Stimulated activated memory B cell treated with anti-CD40 and anti-IgM and Interleukin-4, amounts not matched to agents 10 μg/mL and 1 μg/mL and 100 μg/mL, for 72 hours (primary cell): ENCODE results near the gene RAET1E.
"Not testable (repeated sequence)": the region's sequence is repeated elsewhere in the genome, so short reads cannot be mapped to it uniquely, and the experiment has no call there.

ENCODE experiments used
- ATAC-seq: fragments of 150-1000 bp; cut with Tn5 transposase; 2 replicates; pipeline ENCODE4 v1.10.0; 2021
- H3K27ac Mint-ChIP-seq: one replicate; pipeline ENCODE4 v1.8.0; 2022; ENCODE audit warnings: mild to moderate bottlenecking, mixed read lengths
- H3K27me3 Mint-ChIP-seq: one replicate; pipeline ENCODE4 v1.8.0; 2022; ENCODE audit warnings: mixed read lengths
- H3K36me3 Mint-ChIP-seq: one replicate; pipeline ENCODE4 v1.8.0; 2022; ENCODE audit warnings: mixed read lengths
- H3K4me1 Mint-ChIP-seq: one replicate; pipeline ENCODE4 v1.8.0; 2022; ENCODE audit warnings: mixed read lengths
- H3K4me3 Mint-ChIP-seq: one replicate; pipeline ENCODE4 v1.8.0; 2022; ENCODE audit warnings: mild to moderate bottlenecking, moderate library complexity, mixed read lengths
- H3K9me3 Mint-ChIP-seq: one replicate; pipeline ENCODE4 v1.8.0; 2022; ENCODE audit warnings: mixed read lengths

RAET1E gene

DNA sequence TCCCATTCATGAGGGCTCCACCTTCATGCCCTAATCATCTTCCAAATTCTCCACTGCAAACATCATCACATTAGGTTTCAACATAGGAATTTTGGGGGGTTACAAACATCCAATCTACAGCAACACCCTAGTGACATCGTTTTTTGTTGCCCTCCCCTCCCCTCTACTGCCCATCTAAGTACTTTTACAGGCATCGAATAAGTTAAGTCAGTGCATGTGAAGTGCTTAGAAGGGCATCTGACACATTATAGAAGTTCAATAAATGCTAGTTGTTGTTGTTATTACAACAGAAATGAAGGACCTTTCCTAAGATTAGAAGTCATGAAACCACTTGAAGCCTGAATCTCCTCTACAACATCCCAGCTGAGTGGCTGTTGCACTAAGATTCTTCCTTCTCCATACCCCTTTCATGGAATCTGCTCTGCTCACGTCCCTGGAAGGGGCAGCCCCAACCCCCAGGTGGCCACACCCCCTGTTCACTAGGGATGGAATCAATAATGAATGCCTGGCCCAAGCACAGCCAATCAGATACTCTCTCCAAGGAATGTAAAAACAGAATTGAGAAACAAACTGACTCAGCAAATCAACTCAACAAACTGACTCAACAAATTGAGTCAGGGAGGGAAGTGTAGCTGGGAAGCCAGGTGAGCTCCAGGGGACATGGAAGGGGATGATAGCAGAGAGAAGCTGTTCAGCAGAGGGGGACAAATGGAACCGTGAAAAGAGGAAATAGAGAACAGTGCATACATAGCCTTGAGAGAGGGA lies 29.9 kb downstream of the RAET1E start:
- Mint-ChIP-seq H3K4me3 (no peak overlapping the region), H3K27me3 (no peaks in the 10 kb centered on the region), H3K4me1 (peaks cover 9% of the 10 kb centered on the region), H3K36me3 (no peaks in the 10 kb centered on the region), H3K9me3 (no peaks in the 10 kb centered on the region), H3K27ac (no peak overlapping the region)
- no peak for ATAC-seq

DNA sequence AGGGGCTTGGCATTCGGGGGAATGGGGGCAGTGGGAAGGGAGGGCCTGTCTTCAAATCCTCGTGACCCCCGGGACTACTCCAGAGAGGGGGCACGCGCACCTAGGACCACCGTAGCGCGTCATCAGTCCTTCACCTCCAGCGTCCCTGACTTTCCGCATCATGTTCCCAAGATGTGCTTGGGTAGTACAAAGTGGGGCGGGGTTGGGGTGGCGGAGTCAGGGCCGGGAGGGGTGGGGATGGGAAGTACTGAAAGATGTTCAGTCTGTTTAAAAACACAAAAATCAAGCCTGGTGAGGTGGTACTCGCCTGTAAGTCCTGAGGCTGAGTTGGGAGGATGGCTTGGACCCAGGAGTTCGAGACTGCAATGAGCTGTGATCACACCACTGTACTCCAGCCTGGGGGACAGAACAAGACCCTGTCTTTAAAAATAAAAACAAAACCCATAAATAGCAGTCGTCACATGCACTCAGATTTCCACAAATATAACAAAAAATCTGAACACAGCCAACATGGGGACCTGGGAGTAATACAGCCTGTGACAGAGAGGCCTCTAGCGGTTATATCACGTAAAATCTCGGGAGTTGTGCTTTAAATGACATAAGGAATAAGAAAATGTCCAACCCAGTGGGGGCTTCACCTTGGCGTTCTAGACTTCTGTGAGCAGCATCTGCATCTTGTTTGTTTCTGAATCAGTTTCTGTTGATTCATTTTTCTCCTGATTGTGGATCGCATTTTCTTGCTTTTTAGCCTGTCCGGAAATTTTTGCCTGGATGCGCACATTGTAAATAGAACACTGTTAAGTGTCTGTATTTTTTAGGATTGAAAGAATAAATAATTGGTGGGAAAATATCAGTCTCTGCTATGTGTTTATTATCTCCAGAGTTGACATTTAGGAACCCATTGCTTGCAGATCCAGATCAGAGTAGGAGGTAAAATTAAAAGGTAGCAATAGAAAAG lies 33.1 kb downstream of the RAET1E start:
- Mint-ChIP-seq H3K27ac (no peak overlapping the region), H3K36me3 (no peaks in the 10 kb centered on the region), H3K4me1 (peaks cover 13% of the 10 kb centered on the region), H3K9me3 (no peaks in the 10 kb centered on the region), H3K4me3 (peak overlapping the region; percentile 74), H3K27me3 (peaks cover 19% of the 10 kb centered on the region)
- peak; percentile 25 for ATAC-seq

DNA sequence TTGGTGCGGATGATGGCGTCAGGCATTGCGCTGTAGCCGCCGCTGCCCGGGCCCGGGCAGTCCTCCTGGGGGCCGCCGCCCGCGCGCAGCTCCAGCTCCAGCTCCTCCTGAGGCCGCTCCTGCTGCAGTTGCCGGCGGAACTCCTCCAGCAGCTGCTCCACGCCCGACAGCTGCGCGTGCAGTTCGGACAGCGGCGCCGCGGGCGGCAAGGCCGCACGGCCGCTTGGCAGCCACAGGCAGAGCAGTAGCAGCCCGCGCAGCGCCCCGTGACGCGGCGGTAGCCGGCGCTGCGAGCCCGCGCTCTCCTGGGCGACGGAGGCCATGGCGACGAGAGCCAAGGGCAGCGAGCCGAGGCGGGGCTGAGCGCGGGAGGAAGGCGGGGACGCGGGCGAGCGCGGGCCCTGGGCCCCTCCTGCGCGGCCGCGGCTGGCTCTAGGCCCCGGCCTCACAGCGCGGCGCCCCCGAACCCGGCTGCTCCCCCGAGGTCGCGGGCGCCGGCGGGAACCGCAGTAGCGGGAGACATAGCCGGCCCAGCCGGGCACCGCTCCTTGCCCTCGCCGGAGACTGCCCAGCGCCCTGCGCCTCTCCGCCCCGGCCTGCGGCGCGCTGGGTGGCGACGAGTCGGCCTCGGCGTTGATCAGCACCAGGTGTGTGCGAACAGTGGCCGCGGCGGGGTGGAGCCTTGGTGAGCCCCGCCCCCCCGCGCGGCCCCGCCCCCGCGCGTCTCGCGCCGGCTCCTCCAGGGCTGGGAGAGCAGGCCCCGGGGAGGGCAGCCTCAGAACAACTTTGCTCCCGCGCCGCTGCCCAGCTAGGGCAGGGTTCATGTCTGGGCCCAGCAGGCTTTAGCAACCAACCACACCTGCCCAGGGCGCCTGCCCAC lies 34.0 kb downstream of the RAET1E start, which contains the start of gene LRP11:
Gene LRP11, minus strand, starts transcription at position 662 of the 880 bp plus-strand sequence. Its CDS starts 339 bp downstream, at position 323.
- H3K4me1 Mint-ChIP-seq, result peaks cover 13% of the 10 kb centered on the region
- no peaks in the 10 kb centered on the region for H3K36me3 Mint-ChIP-seq
- ATAC-seq, result peak; percentile 94
- no peaks in the 10 kb centered on the region for H3K9me3 Mint-ChIP-seq
- peak within 1 kb of the TSS; percentile 74 for H3K4me3 Mint-ChIP-seq
- H3K27ac Mint-ChIP-seq, result no peak within 1 kb of the TSS
- peaks cover 19% of the 10 kb centered on the region for H3K27me3 Mint-ChIP-seq

DNA sequence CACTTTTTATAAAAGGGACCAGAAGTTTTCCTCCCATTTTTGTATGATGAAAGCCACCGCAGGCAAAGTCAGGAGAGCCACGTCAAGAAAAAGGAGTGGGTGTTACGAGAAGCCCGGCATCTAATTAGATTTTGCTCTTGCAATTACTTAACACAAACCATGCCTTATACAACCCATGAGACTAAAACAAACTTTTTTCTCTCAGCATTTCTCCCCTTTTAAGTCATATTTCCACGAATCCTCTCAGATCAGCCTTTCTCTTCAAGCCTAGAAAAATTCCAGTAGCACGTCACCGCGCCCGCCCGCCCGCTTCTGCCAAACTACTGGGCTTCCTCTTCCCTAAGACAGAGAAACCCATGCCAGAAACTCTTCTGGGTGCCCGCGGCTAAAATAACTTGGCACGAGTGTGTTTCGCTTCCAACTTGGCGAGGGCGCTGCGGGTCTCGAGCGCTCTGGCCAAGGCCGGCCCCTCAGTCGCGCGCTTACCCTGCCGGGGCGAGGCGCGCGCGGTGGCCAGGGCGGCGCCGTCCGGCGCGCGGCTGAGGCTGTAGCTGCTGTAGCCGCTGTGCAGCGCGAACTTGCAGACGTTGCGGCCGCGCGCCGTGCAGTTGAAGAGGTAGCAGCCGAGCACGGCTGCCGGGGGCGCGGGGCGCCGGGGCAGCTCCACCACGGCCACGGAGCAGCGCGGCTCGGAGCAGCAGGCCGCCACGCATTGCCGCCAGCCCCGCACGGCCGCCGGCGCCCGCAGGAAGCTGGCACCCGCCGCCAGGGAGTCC lies 34.8 kb downstream of the RAET1E start:
- peak; percentile 65 for ATAC-seq
- H3K4me3 Mint-ChIP-seq, result peak overlapping the region; percentile 74
- peaks cover 8% of the 10 kb centered on the region for H3K4me1 Mint-ChIP-seq
- H3K36me3 Mint-ChIP-seq, result no peaks in the 10 kb centered on the region
- H3K27me3 Mint-ChIP-seq, result peaks cover 19% of the 10 kb centered on the region
- no peak overlapping the region for H3K27ac Mint-ChIP-seq
- H3K9me3 Mint-ChIP-seq, result no peaks in the 10 kb centered on the region

DNA sequence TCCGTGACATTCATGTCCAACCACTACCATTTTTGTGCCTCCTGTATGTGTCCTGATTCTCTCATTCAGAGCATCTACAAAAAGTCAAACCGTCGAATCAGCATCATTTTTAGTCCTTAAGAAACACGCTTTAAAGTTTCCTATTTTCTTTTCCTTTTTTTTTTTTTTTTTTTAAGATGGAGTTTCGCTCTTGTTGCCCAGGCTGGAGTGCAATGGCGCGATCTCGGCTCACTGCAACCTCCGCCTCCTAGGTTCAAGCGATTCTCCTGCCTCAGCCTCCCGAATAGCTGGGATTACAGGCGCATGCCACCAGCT lies 35.5 kb downstream of the RAET1E start:
- Mint-ChIP-seq H3K27me3 (peaks cover 19% of the 10 kb centered on the region), H3K4me3 (peak overlapping the region; percentile 5)
- not testable (repeated sequence) for H3K4me1 Mint-ChIP-seq, H3K9me3 Mint-ChIP-seq, ATAC-seq, H3K36me3 Mint-ChIP-seq, H3K27ac Mint-ChIP-seq

DNA sequence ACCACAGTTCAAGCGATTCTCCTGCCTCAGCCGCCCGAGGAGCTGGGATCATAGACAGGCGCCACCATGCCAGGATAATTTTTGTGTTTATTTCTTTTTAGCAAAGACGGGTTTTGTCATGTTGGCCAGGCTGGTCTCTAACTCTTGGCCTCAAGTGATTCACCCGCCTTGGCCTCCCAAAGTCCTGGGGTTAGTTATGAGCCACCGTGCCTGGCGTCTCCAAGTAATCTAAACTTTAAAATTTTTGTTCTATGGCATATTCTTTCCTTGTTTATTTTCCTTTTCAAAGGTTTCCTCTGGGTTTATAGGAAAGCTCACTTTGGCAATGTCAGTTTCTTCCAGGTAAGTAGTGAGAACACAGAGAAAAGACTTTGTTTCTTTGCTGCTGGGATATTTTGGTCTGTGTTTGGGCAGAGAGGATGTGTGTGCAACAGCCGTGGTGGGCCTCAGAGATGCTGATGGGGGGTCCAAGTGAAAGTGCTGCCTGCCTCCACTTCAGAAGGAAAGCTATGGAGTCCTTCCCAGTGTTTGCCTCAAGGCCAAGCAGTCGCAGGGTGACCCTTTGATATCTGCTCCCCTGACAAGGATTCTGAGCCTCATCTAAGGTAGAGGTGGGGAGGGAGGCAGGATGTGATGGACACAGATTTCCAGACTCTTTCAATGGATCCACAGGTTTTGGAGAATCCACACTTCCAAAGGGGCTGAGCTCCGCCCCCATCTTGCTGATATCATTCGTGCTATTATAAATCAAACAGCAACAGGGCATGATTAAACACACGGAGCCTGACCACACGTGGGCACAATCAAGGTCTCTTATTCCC lies 36.1 kb downstream of the RAET1E start:
- no peak for ATAC-seq
- H3K27ac Mint-ChIP-seq, result no peak overlapping the region
- H3K36me3 Mint-ChIP-seq, result no peaks in the 10 kb centered on the region
- no peaks in the 10 kb centered on the region for H3K9me3 Mint-ChIP-seq
- H3K27me3 Mint-ChIP-seq, result peaks cover 19% of the 10 kb centered on the region
- peak overlapping the region; percentile 5 for H3K4me3 Mint-ChIP-seq
- H3K4me1 Mint-ChIP-seq, result peaks cover 7% of the 10 kb centered on the region

DNA sequence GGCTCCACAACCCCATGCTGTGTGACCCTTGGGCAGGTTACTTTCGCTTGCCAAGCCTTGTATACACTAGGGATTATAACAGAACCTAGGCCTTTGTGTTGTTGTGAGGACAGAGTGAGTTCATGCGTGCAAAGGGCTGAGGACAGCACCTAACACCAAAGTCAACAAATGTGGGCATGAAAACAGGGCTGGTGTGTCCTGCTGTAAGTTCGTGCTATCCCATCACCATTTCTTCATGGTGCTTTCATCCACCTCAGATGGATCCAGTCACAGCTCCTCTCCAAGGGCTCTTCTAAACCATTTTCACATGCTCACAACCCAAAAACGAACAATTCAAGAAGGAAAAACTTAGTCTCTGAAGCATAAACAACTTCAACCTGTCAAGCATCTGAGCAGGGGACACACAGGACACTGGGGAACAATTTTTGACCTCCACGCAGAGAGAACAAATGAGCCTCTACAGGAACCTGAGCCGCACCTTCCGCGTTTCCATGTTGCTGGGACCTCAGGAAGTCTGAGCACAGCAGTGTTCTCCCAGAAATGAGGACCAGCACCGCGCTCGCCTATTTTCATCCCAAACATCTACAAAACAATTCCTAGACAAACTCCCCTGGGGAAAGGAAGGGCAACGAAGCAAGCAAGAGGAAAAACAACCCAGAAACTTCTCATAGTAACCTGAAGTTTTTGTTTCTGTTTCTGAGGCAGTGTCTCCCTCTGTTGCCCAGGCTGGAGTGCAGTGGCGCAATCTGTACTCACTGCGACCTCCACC lies 36.9 kb downstream of the RAET1E start:
- Mint-ChIP-seq H3K9me3 (no peaks in the 10 kb centered on the region), H3K4me1 (peaks cover 7% of the 10 kb centered on the region), H3K36me3 (no peaks in the 10 kb centered on the region), H3K4me3 (no peak overlapping the region), H3K27ac (no peak overlapping the region), H3K27me3 (peaks cover 19% of the 10 kb centered on the region)
- no peak for ATAC-seq

DNA sequence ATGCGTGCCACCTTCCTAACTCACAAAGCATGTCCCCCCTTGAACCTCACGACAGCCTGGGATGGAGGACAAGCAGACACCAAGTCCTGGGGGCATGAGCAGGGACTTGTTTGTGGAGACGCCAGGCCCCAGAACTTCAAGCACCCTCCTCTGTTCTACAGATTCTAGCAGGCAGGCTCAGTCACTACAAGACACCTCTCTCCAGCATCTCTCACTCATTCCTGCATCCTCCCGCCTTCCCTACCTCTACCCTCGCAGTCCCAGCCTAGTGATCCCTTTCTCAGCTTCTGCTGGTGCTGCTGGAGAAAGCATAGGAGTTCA lies 37.4 kb downstream of the RAET1E start:
- Mint-ChIP-seq H3K27me3 (peaks cover 19% of the 10 kb centered on the region), H3K4me3 (no peak overlapping the region), H3K27ac (no peak overlapping the region), H3K36me3 (no peaks in the 10 kb centered on the region), H3K4me1 (peaks cover 7% of the 10 kb centered on the region), H3K9me3 (no peaks in the 10 kb centered on the region)
- no peak for ATAC-seq

DNA sequence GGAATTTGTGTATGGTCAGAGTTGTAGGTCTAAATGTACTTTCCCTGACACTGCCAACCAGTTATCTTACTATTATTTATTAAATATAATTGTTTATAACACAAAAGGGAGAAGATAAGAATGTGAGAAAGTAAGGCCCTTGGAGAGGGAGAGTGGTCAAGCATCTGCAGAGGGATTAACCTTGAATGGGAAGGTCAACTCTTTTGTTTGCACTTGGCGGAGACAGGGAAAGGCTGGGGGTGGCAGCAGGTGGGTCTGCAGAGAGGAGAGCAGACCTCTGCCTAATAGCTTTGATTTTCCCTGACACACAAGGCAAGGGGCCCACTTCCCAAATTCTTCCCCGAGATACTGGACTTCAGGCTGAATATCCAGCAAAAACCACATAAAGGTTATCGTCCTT lies 38.0 kb downstream of the RAET1E start:
- Mint-ChIP-seq H3K9me3 (no peaks in the 10 kb centered on the region), H3K4me3 (no peak overlapping the region), H3K27me3 (peaks cover 19% of the 10 kb centered on the region), H3K4me1 (peaks cover 9% of the 10 kb centered on the region), H3K36me3 (no peaks in the 10 kb centered on the region), H3K27ac (no peak overlapping the region)
- ATAC-seq, result no peak

DNA sequence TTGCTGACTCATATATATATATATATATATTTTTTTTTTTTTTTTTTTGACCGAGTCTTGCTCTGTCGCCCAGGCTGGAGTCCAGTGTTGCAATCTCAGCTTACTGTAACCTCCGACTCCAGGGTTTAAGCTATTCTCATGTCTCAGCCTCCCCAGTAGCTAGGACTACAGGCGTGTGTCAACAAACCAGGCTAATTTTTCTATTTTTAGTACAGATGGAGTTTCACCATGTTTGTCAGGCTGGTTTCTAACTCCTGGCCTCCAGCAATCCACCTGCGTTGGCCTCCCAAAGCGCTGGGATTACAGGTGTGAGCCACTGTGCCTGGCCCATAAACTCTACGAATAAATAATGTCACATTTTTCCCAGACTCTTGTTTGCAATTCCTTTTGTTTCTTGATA lies 38.5 kb downstream of the RAET1E start:
- H3K27ac Mint-ChIP-seq, result no peak overlapping the region
- no peak overlapping the region for H3K4me3 Mint-ChIP-seq
- no peaks in the 10 kb centered on the region for H3K9me3 Mint-ChIP-seq
- H3K4me1 Mint-ChIP-seq, result peaks cover 14% of the 10 kb centered on the region
- ATAC-seq, result no peak
- H3K36me3 Mint-ChIP-seq, result no peaks in the 10 kb centered on the region
- H3K27me3 Mint-ChIP-seq, result peaks cover 19% of the 10 kb centered on the region

DNA sequence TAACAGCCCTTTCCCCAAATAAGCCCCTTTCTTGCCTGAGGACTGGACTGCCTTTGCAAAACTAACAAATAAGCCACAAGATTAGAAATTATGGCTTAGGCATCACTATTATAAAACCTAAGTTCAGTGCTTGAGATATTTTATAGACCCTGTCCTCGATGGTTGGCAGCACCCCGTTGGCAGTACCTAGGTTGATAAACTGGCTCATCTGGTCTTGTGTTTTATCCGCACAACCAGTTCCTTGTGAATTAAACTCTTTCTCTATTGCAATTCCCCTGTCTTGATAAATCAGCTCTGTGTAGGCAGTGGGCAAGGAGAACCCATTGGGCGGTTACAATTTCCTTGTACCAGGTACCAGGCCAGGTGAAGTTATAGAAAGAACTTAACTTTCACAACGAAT lies 40.4 kb downstream of the RAET1E start:
- Mint-ChIP-seq H3K9me3 (no peaks in the 10 kb centered on the region), H3K27ac (no peak overlapping the region), H3K4me1 (peaks cover 15% of the 10 kb centered on the region), H3K27me3 (peaks cover 19% of the 10 kb centered on the region), H3K4me3 (no peak overlapping the region), H3K36me3 (no peaks in the 10 kb centered on the region)
- no peak for ATAC-seq

DNA sequence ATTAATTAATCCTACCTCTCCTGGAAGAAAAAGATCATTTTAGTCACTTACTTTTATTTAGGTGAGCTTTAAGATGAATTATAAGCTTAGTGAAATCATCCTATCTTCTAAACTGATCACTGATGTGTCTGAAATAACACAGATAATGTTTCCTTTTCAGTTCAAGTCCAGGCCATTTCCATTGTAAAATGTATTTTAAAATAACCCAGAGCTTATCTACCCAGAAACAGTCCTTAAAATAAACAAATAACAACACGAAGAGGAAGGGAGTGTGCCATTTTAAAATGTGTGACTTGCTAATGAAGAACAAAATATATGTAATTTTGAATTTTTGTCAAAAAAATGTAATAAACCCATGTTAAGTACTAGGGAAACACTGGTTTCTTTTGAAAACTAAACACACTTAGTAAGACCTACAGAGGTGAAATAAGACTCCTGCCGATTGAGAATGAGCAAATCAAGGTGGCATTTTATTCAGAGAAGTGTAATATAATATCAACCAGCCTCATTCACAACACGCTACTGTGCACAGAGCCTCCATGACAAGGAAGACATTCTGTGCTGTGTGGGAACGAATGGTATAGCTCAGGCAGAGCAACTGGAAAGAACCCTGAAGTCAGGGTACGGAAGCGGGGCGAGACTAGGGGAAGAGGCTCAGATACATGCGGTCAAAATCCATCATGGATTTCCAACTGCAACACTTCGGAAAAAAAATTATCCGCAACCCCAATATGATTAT lies 41.5 kb downstream of the RAET1E start:
- no peak for ATAC-seq
- H3K27me3 Mint-ChIP-seq, result peaks cover 12% of the 10 kb centered on the region
- no peak overlapping the region for H3K27ac Mint-ChIP-seq
- no peaks in the 10 kb centered on the region for H3K36me3 Mint-ChIP-seq
- H3K9me3 Mint-ChIP-seq, result no peaks in the 10 kb centered on the region
- H3K4me3 Mint-ChIP-seq, result no peak overlapping the region
- peaks cover 26% of the 10 kb centered on the region for H3K4me1 Mint-ChIP-seq

DNA sequence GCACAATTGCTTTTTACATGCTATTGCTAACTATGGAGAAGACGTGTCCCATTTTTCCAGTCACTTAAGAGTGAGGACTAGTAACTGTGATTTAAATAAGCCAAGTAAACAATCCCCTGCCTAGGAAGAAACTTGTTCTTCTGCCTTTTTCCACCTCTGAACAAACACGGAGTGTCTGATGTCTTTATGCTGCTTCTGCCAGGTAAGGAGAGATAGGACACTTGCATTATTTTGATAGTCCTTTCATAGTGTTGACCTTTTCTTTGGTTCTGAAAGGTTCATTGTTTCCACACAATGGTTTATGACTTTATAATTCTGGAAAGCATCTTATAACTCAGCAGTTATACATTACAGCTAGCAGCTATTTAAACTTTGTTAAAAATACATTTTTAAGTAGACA lies 42.2 kb downstream of the RAET1E start:
- H3K4me3 Mint-ChIP-seq, result no peak overlapping the region
- no peaks in the 10 kb centered on the region for H3K9me3 Mint-ChIP-seq
- no peak overlapping the region for H3K27ac Mint-ChIP-seq
- no peak for ATAC-seq
- H3K36me3 Mint-ChIP-seq, result no peaks in the 10 kb centered on the region
- H3K4me1 Mint-ChIP-seq, result peaks cover 32% of the 10 kb centered on the region
- H3K27me3 Mint-ChIP-seq, result peaks cover 6% of the 10 kb centered on the region
